ENCODE measurements around the gene IL23A.

GRCh38 chr12:56315622-56316473 is 22.8 kb upstream of the IL23A start, which contains the start of gene CNPY2:
- TF ChIP-seq CTCF (IDR thresholded peaks at IDR 0.05) = peak in 4 of 6 experiments; percentile 25 to 57 (median 44)
- peak in 3 of 4 donors; percentile 63 to 84 (median 76) for TF ChIP-seq POLR2A (IDR thresholded peaks at IDR 0.05)
- peak; percentile 76 to 80 for TF ChIP-seq POLR2AphosphoS5 (IDR thresholded peaks at IDR 0.05)
